Astrocyte (in vitro differentiated cells and primary cell): Measurements from ENCODE around the gene RPL39L.

Experiments used
- CTCF ChIP-seq: IDR thresholded peaks from 2 replicates; pipeline ENCODE4 v1.5.1; 2011; ENCODE audit warnings: low read depth, mild to moderate bottlenecking, inconsistent platforms, low read length, moderate library complexity; ENCODE audit not compliant: insufficient read depth
- EZH2 ChIP-seq: IDR thresholded peaks from 2 replicates; pipeline ENCODE4 v1.6.1; 2012; ENCODE audit warnings: mild to moderate bottlenecking, low read length, inconsistent platforms; ENCODE audit not compliant: insufficient read depth

- TF ChIP-seq CTCF, result no peak
- no peak for TF ChIP-seq EZH2
Measured at GRCh38 chr3:187082758-187083375, 56.4 kb downstream of the RPL39L start.
